Measurements from ENCODE around the gene SIRT7. TPM values are rescaled to one million over a fixed set of nuclear protein-coding genes. Genes with fewer than 3 reads are reported as not detected.

Gene SIRT7
- total RNA-seq, 1 experiment from 2014 or later = 78.3 TPM

- no peaks in the 10 kb centered on the region for H3K36me3 ChIP-seq (ENCODE audit: low read depth)
- no peaks in the 10 kb centered on the region for H3K9me2 ChIP-seq (ENCODE audit: insufficient read depth)
- intact Hi-C loops (cut with micrococcal nuclease; ENCODE audit: unreplicated experiment) = no loop called here
- no peaks in the 10 kb centered on the region for H4K20me1 ChIP-seq (ENCODE audit: insufficient read depth)
- ChIA-PET POLR2A (ENCODE audit: unreplicated experiment) (no interaction called here), CTCF (no interaction called here)
- H3F3A ChIP-seq (ENCODE audit: insufficient read depth, low read depth) = no peaks in the 10 kb centered on the region
- BruUV-seq (replicated peaks) = no TSS peak
- H3K79me2 ChIP-seq (ENCODE audit: low read depth) = no peaks in the 10 kb centered on the region
- H3K27ac ChIP-seq = no peak overlapping the region
- no peak overlapping the region for H3K4me2 ChIP-seq
- no peak for DNase-seq
- H3K4me1 ChIP-seq (replicated peaks; ENCODE audit: insufficient read depth) = no peaks in the 10 kb centered on the region
- no peaks in the 10 kb centered on the region for H3K27me3 ChIP-seq (ENCODE audit: insufficient read depth, low read depth)
- TF ChIP-seq EZH2 (IDR thresholded peaks at IDR 0.05; ENCODE audit: low read depth) = no peak
- TF ChIP-seq CTCF (conservative IDR thresholded peaks at IDR 0.05) = no peak
- H2AFZ ChIP-seq = no peak overlapping the region
- no peak overlapping the region for H3K4me3 ChIP-seq
- H3K9me3 ChIP-seq (ENCODE audit: insufficient read depth, low read depth) = no peaks in the 10 kb centered on the region
Observed at GRCh38 chr17:81948635-81949378, 30.8 kb upstream of the SIRT7 start.

GRCh38 chr17:81947189-81947588 is 29.2 kb upstream of the SIRT7 start, which contains the start of gene MYADML2:
Gene MYADML2 (minus strand): TSS chr17:81947233. CDS start chr17:81941741, 5,492 bp downstream.
- Histone ChIP-seq H3K4me1 (replicated peaks; ENCODE audit: insufficient read depth) (no peaks in the 10 kb centered on the region), H3K4me3 (no peak within 1 kb of the TSS), H3K79me2 (ENCODE audit: low read depth) (no peaks in the 10 kb centered on the region), H3K27ac (no peak within 1 kb of the TSS), H3K36me3 (ENCODE audit: low read depth) (no peaks in the 10 kb centered on the region), H3K27me3 (ENCODE audit: insufficient read depth, low read depth) (no peaks in the 10 kb centered on the region), H3K9me2 (ENCODE audit: insufficient read depth) (no peaks in the 10 kb centered on the region), H3K9me3 (ENCODE audit: insufficient read depth, low read depth) (no peaks in the 10 kb centered on the region), H3F3A (ENCODE audit: insufficient read depth, low read depth) (no peaks in the 10 kb centered on the region), H4K20me1 (ENCODE audit: insufficient read depth) (no peaks in the 10 kb centered on the region), H3K4me2 (no peak within 1 kb of the TSS), H2AFZ (no peak within 1 kb of the TSS)
- intact Hi-C loops (cut with micrococcal nuclease; ENCODE audit: unreplicated experiment) = no loop called here
- ChIA-PET CTCF (no interaction called here), POLR2A (ENCODE audit: unreplicated experiment) (no interaction called here)
- DNase-seq = no peak
- BruUV-seq (replicated peaks) = no TSS peak
- no peak for TF ChIP-seq CTCF (conservative IDR thresholded peaks at IDR 0.05)

- Histone ChIP-seq H3K79me2 (ENCODE audit: low read depth) (no peaks in the 10 kb centered on the region), H2AFZ (no peak overlapping the region), H4K20me1 (ENCODE audit: insufficient read depth) (no peaks in the 10 kb centered on the region), H3K4me1 (replicated peaks; ENCODE audit: insufficient read depth) (no peaks in the 10 kb centered on the region), H3K9me2 (ENCODE audit: insufficient read depth) (no peaks in the 10 kb centered on the region), H3K4me3 (no peak overlapping the region), H3K36me3 (ENCODE audit: low read depth) (no peaks in the 10 kb centered on the region), H3K4me2 (no peak overlapping the region), H3K27me3 (ENCODE audit: insufficient read depth, low read depth) (no peaks in the 10 kb centered on the region), H3K9me3 (ENCODE audit: insufficient read depth, low read depth) (no peaks in the 10 kb centered on the region), H3F3A (ENCODE audit: insufficient read depth, low read depth) (no peaks in the 10 kb centered on the region), H3K27ac (no peak overlapping the region)
- DNase-seq = no peak
- TF ChIP-seq CTCF (conservative IDR thresholded peaks at IDR 0.05) (no peak), EZH2 (IDR thresholded peaks at IDR 0.05; ENCODE audit: low read depth) (no peak)
- POLR2A ChIA-PET (ENCODE audit: unreplicated experiment) = no interaction called here
- intact Hi-C loops (cut with micrococcal nuclease; ENCODE audit: unreplicated experiment) = no loop called here
- CTCF ChIA-PET = no interaction called here
- BruUV-seq (replicated peaks) = no TSS peak
Observed at GRCh38 chr17:81944858-81945257, 26.9 kb upstream of the SIRT7 start.
